COR-L47 (cell line): Measurements from ENCODE around the gene FLT4.

Experiments used
- DNase-seq: peaks from one replicate; lab custom pipeline; 2025; lab: John Stamatoyannopoulos, UW

FLT4 gene

GRCh38 chr5:180592176-180592575 is 57.2 kb downstream of the FLT4 start:
- DNase-seq: no peak

- DNase-seq: no peak
These were observed 58.0 kb downstream of the FLT4 start, which contains the start of gene SCGB3A1 for GRCh38 chr5:180591311-180591887. SCGB3A1 (minus strand) TSS chr5:180591499; CDS start chr5:180591462, 37 bp downstream.

GRCh38 chr5:180590543-180591310 is 58.7 kb downstream of the FLT4 start:
- DNase-seq: no peak

- DNase-seq: no peak
These were observed 59.4 kb downstream of the FLT4 start for GRCh38 chr5:180589771-180590542.

- no peak for DNase-seq
These were observed 62.5 kb downstream of the FLT4 start for GRCh38 chr5:180586870-180587269.

- no peak for DNase-seq
These were observed 63.2 kb downstream of the FLT4 start for GRCh38 chr5:180586204-180586603.

- no peak for DNase-seq
These were observed 65.7 kb downstream of the FLT4 start for GRCh38 chr5:180583738-180584137.

- DNase-seq: no peak
These were observed 68.7 kb downstream of the FLT4 start for GRCh38 chr5:180580681-180581080.

GRCh38 chr5:180575571-180575970 is 73.8 kb downstream of the FLT4 start:
- no peak for DNase-seq

GRCh38 chr5:180568914-180569313 is 80.5 kb downstream of the FLT4 start:
- DNase-seq: no peak

GRCh38 chr5:180563994-180564393 is 85.4 kb downstream of the FLT4 start:
- DNase-seq: no peak

GRCh38 chr5:180558232-180558631 is 91.2 kb downstream of the FLT4 start:
- DNase-seq: no peak

- no peak for DNase-seq
These were observed 92.1 kb downstream of the FLT4 start for GRCh38 chr5:180557217-180557809.

GRCh38 chr5:180555168-180555921 is 94.1 kb downstream of the FLT4 start:
- DNase-seq: no peak

GRCh38 chr5:180553530-180553929 is 95.9 kb downstream of the FLT4 start:
- no peak for DNase-seq
